GM12873 (cell line): ENCODE data around the gene AGBL4.

Experiments
- TF ChIP-seq, protein P1 (sequence below): IDR thresholded peaks from 2 replicates; pipeline ENCODE4 v1.5.1; 2012; ENCODE audit warnings: low read depth, mild to moderate bottlenecking, moderate library complexity, low read length, control low read depth; ENCODE audit not compliant: insufficient read depth; ENCODE audit errors: missing control alignments

The AGBL4 gene

GRCh38 chr1:49306507-49307070 is 717.2 kb downstream of the AGBL4 start:
- TF ChIP-seq, protein P1, sequence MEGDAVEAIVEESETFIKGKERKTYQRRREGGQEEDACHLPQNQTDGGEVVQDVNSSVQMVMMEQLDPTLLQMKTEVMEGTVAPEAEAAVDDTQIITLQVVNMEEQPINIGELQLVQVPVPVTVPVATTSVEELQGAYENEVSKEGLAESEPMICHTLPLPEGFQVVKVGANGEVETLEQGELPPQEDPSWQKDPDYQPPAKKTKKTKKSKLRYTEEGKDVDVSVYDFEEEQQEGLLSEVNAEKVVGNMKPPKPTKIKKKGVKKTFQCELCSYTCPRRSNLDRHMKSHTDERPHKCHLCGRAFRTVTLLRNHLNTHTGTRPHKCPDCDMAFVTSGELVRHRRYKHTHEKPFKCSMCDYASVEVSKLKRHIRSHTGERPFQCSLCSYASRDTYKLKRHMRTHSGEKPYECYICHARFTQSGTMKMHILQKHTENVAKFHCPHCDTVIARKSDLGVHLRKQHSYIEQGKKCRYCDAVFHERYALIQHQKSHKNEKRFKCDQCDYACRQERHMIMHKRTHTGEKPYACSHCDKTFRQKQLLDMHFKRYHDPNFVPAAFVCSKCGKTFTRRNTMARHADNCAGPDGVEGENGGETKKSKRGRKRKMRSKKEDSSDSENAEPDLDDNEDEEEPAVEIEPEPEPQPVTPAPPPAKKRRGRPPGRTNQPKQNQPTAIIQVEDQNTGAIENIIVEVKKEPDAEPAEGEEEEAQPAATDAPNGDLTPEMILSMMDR = no peak

DNA sequence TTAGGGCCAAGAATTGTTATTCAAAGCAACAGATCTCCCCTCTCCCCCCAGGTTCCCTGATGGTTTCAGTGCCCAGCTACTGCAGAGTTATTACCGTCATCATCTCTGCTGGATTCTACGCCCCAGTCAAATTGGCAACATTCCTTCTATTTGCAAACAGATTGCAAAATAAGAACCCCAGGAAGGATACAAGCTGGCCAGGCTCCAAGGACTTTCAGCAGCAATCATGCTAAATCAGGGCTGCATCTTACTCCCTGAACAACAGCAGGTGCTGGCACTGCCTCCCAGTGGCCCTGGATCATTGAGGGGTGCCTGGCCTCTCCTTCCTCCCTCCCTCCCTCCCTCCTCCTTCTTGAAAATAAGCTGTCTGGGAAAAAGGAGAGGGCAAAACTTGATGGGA is 725.5 kb downstream of the AGBL4 start:
- TF ChIP-seq, protein P1 = no peak

DNA sequence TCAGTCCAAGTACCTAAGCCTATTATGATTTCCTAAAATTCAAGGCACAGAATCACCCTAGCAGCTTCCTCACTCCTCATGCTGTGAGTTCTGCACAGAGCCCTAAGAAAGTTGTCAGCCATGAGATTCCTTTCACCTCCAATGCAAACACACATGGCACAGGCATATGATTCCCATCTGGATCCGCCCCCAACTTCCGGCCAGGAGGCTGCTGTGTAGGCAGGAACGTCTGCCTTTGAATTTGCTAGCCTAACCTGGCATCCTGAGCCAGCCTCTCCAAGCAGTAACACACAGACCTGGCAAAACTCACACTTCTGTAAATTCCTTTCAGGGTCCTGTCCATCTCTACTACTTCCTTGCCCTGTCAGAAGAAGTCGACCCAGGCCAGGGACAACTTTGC is 726.0 kb downstream of the AGBL4 start:
- TF ChIP-seq, protein P1 = no peak

GRCh38 chr1:49294539-49294938 is 729.2 kb downstream of the AGBL4 start:
- TF ChIP-seq, protein P1 = no peak

GRCh38 chr1:49293016-49293415 is 730.7 kb downstream of the AGBL4 start:
- TF ChIP-seq, protein P1 = no peak

GRCh38 chr1:49252917-49253316 is 770.8 kb downstream of the AGBL4 start:
- TF ChIP-seq, protein P1 = no peak

- TF ChIP-seq, protein P1 = no peak
Observed at GRCh38 chr1:49251019-49251784, 772.6 kb downstream of the AGBL4 start.
